SK-N-SH (cell line): ENCODE measurements around the gene TRO. TPM values are rescaled to one million over a fixed set of nuclear protein-coding genes. Genes with fewer than 3 reads are reported as not detected.

Experiments
- CTCF ChIA-PET: fragments of 300-600, 350-600 bp; formaldehyde crosslinking; extraction: SDS; loops from one replicate; lab custom pipeline; 2021; lab: Yijun Ruan, JAX
- POLR2A ChIA-PET: fragments of 350-600 bp; sonication (Branson Sonifier 250); formaldehyde crosslinking; extraction: SDS; loops from one replicate; lab custom pipeline; 2020; ENCODE audit warnings: antibody characterized with exemption, inconsistent platforms; lab: Yijun Ruan, JAX
- DNase-seq: peaks from one replicate; pipeline ENCODE4 v3.0.0; 2012
- H2AFZ ChIP-seq: fragments of 200-600 bp; sonication (generic); 2 replicates; pipeline ENCODE4 v1.8.1; 2016; ENCODE audit warnings: antibody characterized with exemption, mild to moderate bottlenecking, low read depth
- H3F3A ChIP-seq: fragments of 200-600 bp; sonication (generic); replicated peaks from 2 replicates; pipeline ENCODE3; 2016; ENCODE audit warnings: antibody characterized with exemption, mild to moderate bottlenecking; ENCODE audit not compliant: insufficient read depth
- H3K27ac ChIP-seq, 2 experiments: fragments of 200-500 bp in 1 of 2; fragments of 200-600 bp in 1 of 2; sonication (Bioruptor generic) in 1 of 2; sonication (generic), shearing (Covaris generic) in 1 of 2; 2 replicates each; pipeline versions ENCODE4 v1.5.1 to v1.6.1; 2014 to 2016; ENCODE audit warnings: low read depth in 2 of 2, inconsistent platforms in 1 of 2, low read length in 1 of 2, mild to moderate bottlenecking in 1 of 2, mixed read lengths in 1 of 2
- H3K27me3 ChIP-seq: fragments of 200-600 bp; sonication (generic), shearing (Covaris generic); 2 replicates; pipeline ENCODE4 v1.6.1; 2016; ENCODE audit warnings: mixed run types; ENCODE audit not compliant: insufficient read depth
- H3K36me3 ChIP-seq, 2 experiments: fragments of 200-500 bp in 1 of 2; fragments of 200-600 bp in 1 of 2; sonication (Bioruptor generic) in 1 of 2; sonication (generic) in 1 of 2; replicated peaks in 1 of 2; 2 replicates each; pipeline versions ENCODE3 to v1.5.1; 2014 to 2016; ENCODE audit warnings: low read length in 1 of 2, mild to moderate bottlenecking in 1 of 2; ENCODE audit not compliant: insufficient read depth in 2 of 2, control insufficient read depth in 1 of 2
- H3K4me1 ChIP-seq, 2 experiments: fragments of 200-500 bp in 1 of 2; fragments of 200-600 bp in 1 of 2; sonication (Bioruptor generic) in 1 of 2; sonication (generic), shearing (Covaris generic) in 1 of 2; 2 replicates each; pipeline versions ENCODE4 v1.5.1 to v1.6.1; 2014 to 2016; ENCODE audit warnings: low read depth in 1 of 2, low read length in 1 of 2, mixed run types in 1 of 2; ENCODE audit not compliant: insufficient read depth in 2 of 2, control insufficient read depth in 1 of 2
- H3K4me2 ChIP-seq: fragments of 200-600 bp; sonication (generic), shearing (Covaris generic); 2 replicates; pipeline ENCODE4 v1.6.1; 2017; ENCODE audit warnings: mixed run types
- H3K4me3 ChIP-seq, 2 experiments: fragments of 200-500 bp in 1 of 2; fragments of 200-600 bp in 1 of 2; sonication (Bioruptor generic) in 1 of 2; sonication (generic), shearing (Covaris generic) in 1 of 2; 2 replicates each; pipeline versions ENCODE4 v1.5.1 to v1.8.1; 2014 to 2016; ENCODE audit warnings: low read depth in 2 of 2, inconsistent platforms in 1 of 2, low read length in 1 of 2, mild to moderate bottlenecking in 1 of 2, mixed read lengths in 1 of 2, moderate library complexity in 1 of 2
- H3K79me2 ChIP-seq: fragments of 200-600 bp; sonication (generic); 2 replicates; pipeline ENCODE4 v1.8.1; 2017; ENCODE audit warnings: mild to moderate bottlenecking; ENCODE audit not compliant: insufficient read depth
- H3K9ac ChIP-seq: fragments of 200-600 bp; sonication (generic); 2 replicates; pipeline ENCODE4 v1.6.1; 2017; ENCODE audit warnings: mixed run types
- H3K9me2 ChIP-seq: fragments of 200-600 bp; sonication (generic); 2 replicates; pipeline ENCODE4 v1.6.1; 2017; ENCODE audit warnings: mixed run types
- H3K9me3 ChIP-seq: fragments of 200-600 bp; sonication (generic); 2 replicates; pipeline ENCODE4 v1.6.1; 2017; ENCODE audit warnings: mixed run types, mild to moderate bottlenecking, moderate library complexity
- H4K20me1 ChIP-seq: fragments of 200-600 bp; sonication (generic); 2 replicates; pipeline ENCODE4 v1.6.1; 2017; ENCODE audit warnings: mild to moderate bottlenecking, mixed run types; ENCODE audit not compliant: insufficient read depth
- CHD2 ChIP-seq: fragments of 150-350 bp; IDR thresholded peaks from 2 replicates; pipeline ENCODE4 v1.6.1; 2018; ENCODE audit warnings: low read length; ENCODE audit not compliant: partially characterized antibody
- EP300 ChIP-seq, 2 experiments: IDR thresholded peaks; 2 replicates each; pipeline versions ENCODE4 v1.4.0 to v1.6.1; 2012; ENCODE audit warnings: borderline replicate concordance in 1 of 2, low read depth in 1 of 2, low read length in 1 of 2
- FOSL2 ChIP-seq: IDR thresholded peaks from 2 replicates; pipeline ENCODE4 v1.4.0; 2012; ENCODE audit warnings: low read depth, mild to moderate bottlenecking, moderate library complexity, borderline replicate concordance
- FOXJ3 ChIP-seq: sonication (generic); formaldehyde crosslinking; IDR thresholded peaks from 2 replicates; pipeline ENCODE4 v1.5.1; 2020; ENCODE audit warnings: mild to moderate bottlenecking, missing genetic modification reagents
- GATA2 ChIP-seq: sonication (generic); formaldehyde crosslinking; IDR thresholded peaks from 2 replicates; pipeline ENCODE4 v1.5.0; 2020; ENCODE audit warnings: mild to moderate bottlenecking, missing genetic modification reagents
- MEF2A ChIP-seq: IDR thresholded peaks from 2 replicates; pipeline ENCODE4 v1.4.0; 2012; ENCODE audit warnings: low read depth, borderline replicate concordance
- MXI1 ChIP-seq: IDR thresholded peaks from 2 replicates; pipeline ENCODE4 v1.6.1; 2012; ENCODE audit warnings: mild to moderate bottlenecking, low read depth, low read length, improper control_type of control experiment
- NFIC ChIP-seq: IDR thresholded peaks from 2 replicates; pipeline ENCODE4 v1.4.0; 2012; ENCODE audit warnings: borderline replicate concordance
- POLR2AphosphoS5 ChIP-seq: IDR thresholded peaks from 2 replicates; pipeline ENCODE4 v1.6.1; 2012; ENCODE audit warnings: low read depth, low read length
- RAD21 ChIP-seq: IDR thresholded peaks from 2 replicates; pipeline ENCODE4 v1.6.1; 2012; ENCODE audit warnings: mild to moderate bottlenecking, low read length
- RCOR1 ChIP-seq: fragments of 150-350 bp; IDR thresholded peaks from 2 replicates; pipeline ENCODE4 v1.6.1; 2017; ENCODE audit warnings: antibody characterized with exemption, low read length
- RXRA ChIP-seq: IDR thresholded peaks from 2 replicates; pipeline ENCODE4 v1.4.0; 2012; ENCODE audit warnings: low read depth, mild to moderate bottlenecking, borderline replicate concordance
- SIN3A ChIP-seq: IDR thresholded peaks from 2 replicates; pipeline ENCODE4 v1.6.1; 2012; ENCODE audit warnings: low read depth, mild to moderate bottlenecking, low read length, moderate library complexity, borderline replicate concordance
- SMC3 ChIP-seq: IDR thresholded peaks from 2 replicates; pipeline ENCODE4 v1.6.1; 2012; ENCODE audit warnings: low read depth, low read length, improper control_type of control experiment
- TAF1 ChIP-seq: IDR thresholded peaks from 2 replicates; pipeline ENCODE4 v1.6.1; 2012; ENCODE audit warnings: low read depth, mild to moderate bottlenecking, low read length, moderate library complexity, borderline replicate concordance
- TCF12 ChIP-seq: IDR thresholded peaks from 2 replicates; pipeline ENCODE4 v1.4.0; 2012
- TEAD4 ChIP-seq: IDR thresholded peaks from 2 replicates; pipeline ENCODE4 v1.4.0; 2012; ENCODE audit warnings: mild to moderate bottlenecking, borderline replicate concordance; ENCODE audit not compliant: insufficient read depth
- WGBS: methylation state at CpG from one replicate; pipeline ENCODE4 v1.1.6; 2017; ENCODE audit warnings: low lambda C conversion rate; 5-methylcytosine and 5-hydroxymethylcytosine counted together
- polyA plus RNA-seq, 3 experiments: library from polyadenylated mRNA; depleted of rRNA; stranded (reverse); fragments of >200 nt; gene quantifications; 2 replicates each; pipeline ENCODE4 v1.2.3, GENCODE V29; 2012
- TF ChIP-seq, protein P1 (sequence below): IDR thresholded peaks from 2 replicates; pipeline ENCODE4 v1.4.0; 2012; ENCODE audit warnings: low read depth, borderline replicate concordance
- TF ChIP-seq, protein P2 (sequence below): IDR thresholded peaks from 2 replicates; pipeline ENCODE4 v1.4.0; 2012; ENCODE audit warnings: low read depth, borderline replicate concordance
- TF ChIP-seq, protein P3 (sequence below): fragments of 150-350 bp; IDR thresholded peaks from 2 replicates; pipeline ENCODE4 v1.6.1; 2016; ENCODE audit warnings: mild to moderate bottlenecking, low read depth, low read length

Gene TRO
- polyA plus RNA-seq, 1 of the 3 experiments (the other 2 are of a cell fraction), result 59.1 TPM

DNA sequence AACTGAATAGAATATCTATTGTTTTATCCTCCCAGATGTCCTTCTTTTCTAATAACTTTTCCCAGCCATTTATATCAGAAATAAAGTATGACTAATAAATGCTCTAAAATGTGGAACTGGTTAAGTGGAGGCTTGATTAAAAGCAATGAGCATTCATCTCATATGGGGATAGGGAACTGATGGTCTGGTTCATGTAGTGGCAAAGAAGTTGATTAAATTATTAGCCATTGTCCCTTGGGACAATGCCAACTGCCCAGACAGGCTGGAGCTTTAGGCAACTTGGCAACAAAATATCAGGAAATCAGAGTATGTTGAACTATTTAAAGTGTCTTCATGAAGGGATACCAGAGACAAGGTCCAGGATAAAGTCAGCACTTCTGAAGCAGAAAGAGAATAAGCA is 24.2 kb downstream of the TRO start:
- Histone ChIP-seq H3K9me2 (no peaks in the 10 kb centered on the region), H3K4me3 (no peak overlapping the region), H3K27me3 (0 out of 2 replicates have a peak, but pooled peaks cover 4% of the 10 kb centered on the region), H3K27ac (peak overlapping the region in 1 of 2 experiments; percentile 73; a peak in 2 of 4 replicates), H3F3A (no peaks in the 10 kb centered on the region), H4K20me1 (no peaks in the 10 kb centered on the region), H3K79me2 (no peaks in the 10 kb centered on the region), H2AFZ (no peak overlapping the region), H3K9ac (no peak overlapping the region), H3K4me1 (peaks cover 0 to 5% of the 10 kb centered on the region in 2 experiments; a peak in 2 of 4 replicates), H3K4me2 (no peak overlapping the region), H3K36me3 (no peaks in the 10 kb centered on the region), H3K9me3 (no peaks in the 10 kb centered on the region)
- 0 out of 2 replicates have a peak, but pooled peaks have one; percentile 13 for TF ChIP-seq TEAD4
- TF ChIP-seq TCF12, result peak; percentile 50
- TF ChIP-seq FOXJ3 (CRISPR knock-in tag), result no peak
- peak; percentile 50; the same call in 1 of the 2 replicates for TF ChIP-seq GATA2 (CRISPR knock-in tag)
- peak; percentile 84 for TF ChIP-seq RCOR1
- no peak for TF ChIP-seq FOSL2
- TF ChIP-seq NFIC, result peak; percentile 55; the same call in 1 of the 2 replicates
- TF ChIP-seq CHD2, result peak; percentile 53
- no peak for TF ChIP-seq MXI1
- TF ChIP-seq RXRA, result no peak
- TF ChIP-seq EP300 (IDR thresholded peaks at IDR 0.05; ENCODE audit: borderline replicate concordance in 1 of 2, low read depth in 1 of 2, low read length in 1 of 2), result peak in 1 of 2 experiments; percentile 83; a peak in 2 of 4 replicates
- TF ChIP-seq, protein P1, sequence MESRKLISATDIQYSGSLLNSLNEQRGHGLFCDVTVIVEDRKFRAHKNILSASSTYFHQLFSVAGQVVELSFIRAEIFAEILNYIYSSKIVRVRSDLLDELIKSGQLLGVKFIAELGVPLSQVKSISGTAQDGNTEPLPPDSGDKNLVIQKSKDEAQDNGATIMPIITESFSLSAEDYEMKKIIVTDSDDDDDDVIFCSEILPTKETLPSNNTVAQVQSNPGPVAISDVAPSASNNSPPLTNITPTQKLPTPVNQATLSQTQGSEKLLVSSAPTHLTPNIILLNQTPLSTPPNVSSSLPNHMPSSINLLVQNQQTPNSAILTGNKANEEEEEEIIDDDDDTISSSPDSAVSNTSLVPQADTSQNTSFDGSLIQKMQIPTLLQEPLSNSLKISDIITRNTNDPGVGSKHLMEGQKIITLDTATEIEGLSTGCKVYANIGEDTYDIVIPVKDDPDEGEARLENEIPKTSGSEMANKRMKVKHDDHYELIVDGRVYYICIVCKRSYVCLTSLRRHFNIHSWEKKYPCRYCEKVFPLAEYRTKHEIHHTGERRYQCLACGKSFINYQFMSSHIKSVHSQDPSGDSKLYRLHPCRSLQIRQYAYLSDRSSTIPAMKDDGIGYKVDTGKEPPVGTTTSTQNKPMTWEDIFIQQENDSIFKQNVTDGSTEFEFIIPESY, result no peak
- ChIA-PET CTCF (no interaction called here), POLR2A (interaction anchor here (1.1 kb wide), 1 partner anchor 55 kb away, joined by 4 read pairs; the partner anchor contains the start of gene APEX2)
- peak; percentile 69 for DNase-seq

DNA sequence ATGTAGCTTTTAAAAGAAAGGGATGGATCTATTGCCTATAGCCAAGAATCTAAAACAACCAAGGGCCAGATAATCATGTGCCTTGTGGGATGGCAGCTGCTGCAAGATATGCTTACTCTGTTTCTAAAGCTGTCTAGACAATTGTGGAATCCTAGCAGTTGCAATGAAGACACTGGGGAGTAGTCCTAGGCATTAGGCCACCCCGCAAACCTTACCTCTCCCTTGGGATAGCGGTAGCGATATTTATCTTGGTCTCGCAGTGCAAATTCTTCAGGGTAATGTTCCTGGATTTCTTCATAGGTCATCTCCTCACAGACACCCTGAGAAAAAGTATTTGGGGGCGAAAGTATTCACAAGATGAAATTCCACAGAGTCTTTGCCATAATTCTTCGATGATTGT is 24.6 kb downstream of the TRO start:
- peak; percentile 27 for DNase-seq
- H3K9me2 ChIP-seq, result no peaks in the 10 kb centered on the region
- CTCF ChIA-PET, result no interaction called here
- no peak overlapping the region for H3K4me2 ChIP-seq
- no peaks in the 10 kb centered on the region for H3F3A ChIP-seq
- no peaks in the 10 kb centered on the region for H3K79me2 ChIP-seq
- POLR2A ChIA-PET, result interaction anchor here (0.6 to 1.1 kb wide), 2 partner anchors 53 to 55 kb away, joined by 3 to 4 read pairs; partner anchors contain the start of gene APEX2
- H2AFZ ChIP-seq, result no peak overlapping the region
- H3K27ac ChIP-seq, result peak overlapping the region in 1 of 2 experiments; percentile 70; a peak in 2 of 4 replicates
- H3K4me3 ChIP-seq, result no peak overlapping the region
- 2% methylated on average over 6 of the region's 6 CpGs for WGBS
- TF ChIP-seq, protein P2, sequence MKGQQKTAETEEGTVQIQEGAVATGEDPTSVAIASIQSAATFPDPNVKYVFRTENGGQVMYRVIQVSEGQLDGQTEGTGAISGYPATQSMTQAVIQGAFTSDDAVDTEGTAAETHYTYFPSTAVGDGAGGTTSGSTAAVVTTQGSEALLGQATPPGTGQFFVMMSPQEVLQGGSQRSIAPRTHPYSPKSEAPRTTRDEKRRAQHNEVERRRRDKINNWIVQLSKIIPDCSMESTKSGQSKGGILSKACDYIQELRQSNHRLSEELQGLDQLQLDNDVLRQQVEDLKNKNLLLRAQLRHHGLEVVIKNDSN, result no peak
- TF ChIP-seq, protein P3, sequence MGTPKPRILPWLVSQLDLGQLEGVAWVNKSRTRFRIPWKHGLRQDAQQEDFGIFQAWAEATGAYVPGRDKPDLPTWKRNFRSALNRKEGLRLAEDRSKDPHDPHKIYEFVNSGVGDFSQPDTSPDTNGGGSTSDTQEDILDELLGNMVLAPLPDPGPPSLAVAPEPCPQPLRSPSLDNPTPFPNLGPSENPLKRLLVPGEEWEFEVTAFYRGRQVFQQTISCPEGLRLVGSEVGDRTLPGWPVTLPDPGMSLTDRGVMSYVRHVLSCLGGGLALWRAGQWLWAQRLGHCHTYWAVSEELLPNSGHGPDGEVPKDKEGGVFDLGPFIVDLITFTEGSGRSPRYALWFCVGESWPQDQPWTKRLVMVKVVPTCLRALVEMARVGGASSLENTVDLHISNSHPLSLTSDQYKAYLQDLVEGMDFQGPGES, result no peak
- no peak for TF ChIP-seq MEF2A
- TF ChIP-seq SIN3A, result no peak
- no peak for TF ChIP-seq POLR2AphosphoS5
- TF ChIP-seq RAD21, result no peak
- TF ChIP-seq TCF12, result no peak
- TF ChIP-seq TAF1, result no peak
- no peak for TF ChIP-seq MXI1
- TF ChIP-seq SMC3, result no peak
- TF ChIP-seq, all 33 proteins: peak for 0
- Histone ChIP-seq H3K4me1 (peaks cover 0 to 5% of the 10 kb centered on the region in 2 experiments; a peak in 2 of 4 replicates), H3K36me3 (no peaks in the 10 kb centered on the region), H3K9me3 (no peaks in the 10 kb centered on the region), H3K27me3 (0 out of 2 replicates have a peak, but pooled peaks cover 4% of the 10 kb centered on the region), H4K20me1 (no peaks in the 10 kb centered on the region), H3K9ac (no peak overlapping the region)
